HG03469 (cell line): ENCODE data around the gene P2RX3.
"Not testable (repeated sequence)": the region's sequence is repeated elsewhere in the genome, so short reads cannot be mapped to it uniquely, and the experiment has no call there.

Source experiments
- ATAC-seq: cut with Tn5 transposase; IDR thresholded peaks from one replicate; pipeline ENCODE4 v1.9.1; 2021; ENCODE audit warnings: mild to moderate bottlenecking, moderate library complexity, moderate number of reproducible peaks; ENCODE audit not compliant: unreplicated experiment

P2RX3 gene

GRCh38 chr11:57324154-57324885 lies 13.8 kb upstream of the P2RX3 start:
- ATAC-seq, result no peak

GRCh38 chr11:57324886-57325734 lies 13.0 kb upstream of the P2RX3 start, which contains the start of gene TNKS1BP1:
TSS of gene TNKS1BP1 (minus strand) at chr11:57324952. CDS start at chr11:57321885, 3,067 bp downstream.
- ATAC-seq, result peak; percentile 92

- no peak for ATAC-seq
Observed at GRCh38 chr11:57325735-57326048, 12.5 kb upstream of the P2RX3 start.

GRCh38 chr11:57327721-57328120 lies 10.4 kb upstream of the P2RX3 start:
- no peak for ATAC-seq

- ATAC-seq, result no peak
Observed at GRCh38 chr11:57330029-57330428, 8.1 kb upstream of the P2RX3 start.

- ATAC-seq, result no peak
Observed at GRCh38 chr11:57331720-57332119, 6.4 kb upstream of the P2RX3 start.

GRCh38 chr11:57332694-57333440 lies 5.3 kb upstream of the P2RX3 start:
- ATAC-seq, result no peak

- no peak for ATAC-seq
Observed at GRCh38 chr11:57335023-57335342, 3.2 kb upstream of the P2RX3 start.

- peak; percentile 97 for ATAC-seq
Observed at GRCh38 chr11:57335343-57336110, 2.6 kb upstream of the P2RX3 start, which contains the start of gene SSRP1. TSS of gene SSRP1 (minus strand) at chr11:57335892. CDS start at chr11:57335121, 771 bp downstream.

- no peak for ATAC-seq
Observed at GRCh38 chr11:57336111-57336666, 2.0 kb upstream of the P2RX3 start.

- not testable (repeated sequence) for ATAC-seq
Observed at GRCh38 chr11:57336856-57337255, 1.3 kb upstream of the P2RX3 start.

GRCh38 chr11:57339328-57339727 lies 1.2 kb downstream of the P2RX3 start:
- ATAC-seq, result no peak

GRCh38 chr11:57340039-57340615 lies 2.0 kb downstream of the P2RX3 start:
- no peak for ATAC-seq

- ATAC-seq, result no peak
Observed at GRCh38 chr11:57341250-57341808, 3.2 kb downstream of the P2RX3 start.

- no peak for ATAC-seq
Observed at GRCh38 chr11:57342702-57343101, 4.5 kb downstream of the P2RX3 start.

GRCh38 chr11:57343825-57344224 lies 5.7 kb downstream of the P2RX3 start:
- no peak for ATAC-seq

- ATAC-seq, result no peak
Observed at GRCh38 chr11:57344826-57345225, 6.7 kb downstream of the P2RX3 start.

- no peak for ATAC-seq
Observed at GRCh38 chr11:57345555-57346211, 7.5 kb downstream of the P2RX3 start.

- no peak for ATAC-seq
Observed at GRCh38 chr11:57347336-57347735, 9.2 kb downstream of the P2RX3 start.
